Measurements from ENCODE around the gene MANBA. TPM values are rescaled to one million over a fixed set of nuclear protein-coding genes. Genes with fewer than 3 reads are reported as not detected.

Gene MANBA
- polyA plus RNA-seq, 3 donors, result 80.8 to 94.4 (median 88.7) TPM

- Mint-ChIP-seq H3K27me3 (ENCODE audit: low read depth in 3 of 3) (no peaks in the 10 kb centered on the region), H3K36me3 (peaks cover 81 to 84% of the 10 kb centered on the region in 2 donors), H3K9me3 (no peaks in the 10 kb centered on the region), H3K27ac (peak overlapping the region in 1 of 7 donors; percentile 56), H3K4me1 (no peaks in the 10 kb centered on the region), H3K4me3 (no peak overlapping the region)
- no peak for DNase-seq
- no peak for TF ChIP-seq CTCF (IDR thresholded peaks at IDR 0.05)
- Histone ChIP-seq H3K79me2 (ENCODE audit: insufficient read depth, low read length) (no peaks in the 10 kb centered on the region), H2AFZ (ENCODE audit: insufficient read depth, low read depth, low read length, poor library complexity, severe bottlenecking) (no peak overlapping the region), H3K27ac (ENCODE audit: low read depth in 1 of 2, low read length in 2 of 2) (no peak overlapping the region), H3K4me1 (ENCODE audit: control insufficient read depth in 1 of 2, insufficient read depth in 2 of 2, low read length in 2 of 2) (no peaks in the 10 kb centered on the region), H3K27me3 (ENCODE audit: control insufficient read depth in 2 of 2, insufficient read depth in 2 of 2, low read length in 2 of 2) (no peaks in the 10 kb centered on the region), H3K4me2 (replicated peaks; ENCODE audit: extremely low read depth, low read length, poor library complexity, severe bottlenecking) (no peak overlapping the region), H3K9me3 (replicated peaks in 1 of 2; ENCODE audit: control insufficient read depth in 1 of 2, insufficient read depth in 1 of 2, low read length in 2 of 2) (no peaks in the 10 kb centered on the region), H3K9ac (ENCODE audit: insufficient read depth, low read length, poor library complexity, severe bottlenecking) (no peak overlapping the region), H3K36me3 (replicated peaks in 1 of 2; ENCODE audit: control insufficient read depth in 1 of 2, insufficient read depth in 2 of 2, low read length in 2 of 2) (peaks cover 92 to 97% of the 10 kb centered on the region in 2 donors), H4K20me1 (ENCODE audit: insufficient read depth, low read length) (peaks cover 6% of the 10 kb centered on the region), H3K4me3 (replicated peaks in 1 of 3; ENCODE audit: low read depth in 2 of 3, low read length in 3 of 3) (no peak overlapping the region)
- intact Hi-C loops (cut with micrococcal nuclease), result no loop called here
- WGBS (ENCODE audit: insufficient coverage), result 80% methylated on average over 1 of the region's 3 CpGs
These were observed 160.9 kb downstream of the MANBA start for GRCh38 chr4:102599886-102600285.

DNA sequence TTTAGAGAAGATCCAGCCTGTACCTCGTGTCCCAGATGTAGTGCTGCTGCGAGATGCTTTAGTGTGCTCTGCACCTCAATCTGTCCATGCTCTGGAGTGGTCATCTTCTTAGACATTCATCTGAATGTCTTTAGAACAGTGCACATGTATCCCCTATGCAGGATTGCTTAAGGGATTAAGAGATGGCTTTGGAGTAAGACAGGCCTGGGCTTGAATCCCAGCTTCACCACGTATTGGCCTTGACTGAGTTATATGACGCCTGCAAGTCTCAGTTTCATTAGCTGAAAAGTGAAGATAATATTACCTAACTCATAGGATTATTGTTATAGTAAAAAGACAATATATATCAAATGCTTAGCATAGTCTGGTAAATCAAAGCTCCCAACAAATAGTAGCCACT lies 161.3 kb downstream of the MANBA start:
- Histone ChIP-seq H2AFZ (ENCODE audit: insufficient read depth, low read depth, low read length, poor library complexity, severe bottlenecking) (no peak overlapping the region), H3K27me3 (ENCODE audit: control insufficient read depth in 2 of 2, insufficient read depth in 2 of 2, low read length in 2 of 2) (no peaks in the 10 kb centered on the region), H3K9me3 (replicated peaks in 1 of 2; ENCODE audit: control insufficient read depth in 1 of 2, insufficient read depth in 1 of 2, low read length in 2 of 2) (no peaks in the 10 kb centered on the region), H3K4me1 (ENCODE audit: control insufficient read depth in 1 of 2, insufficient read depth in 2 of 2, low read length in 2 of 2) (no peaks in the 10 kb centered on the region), H4K20me1 (ENCODE audit: insufficient read depth, low read length) (peaks cover 5% of the 10 kb centered on the region), H3K36me3 (replicated peaks in 1 of 2; ENCODE audit: control insufficient read depth in 1 of 2, insufficient read depth in 2 of 2, low read length in 2 of 2) (peaks cover 93 to 97% of the 10 kb centered on the region in 2 donors), H3K9ac (ENCODE audit: insufficient read depth, low read length, poor library complexity, severe bottlenecking) (no peak overlapping the region), H3K4me3 (replicated peaks in 1 of 3; ENCODE audit: low read depth in 2 of 3, low read length in 3 of 3) (no peak overlapping the region), H3K4me2 (replicated peaks; ENCODE audit: extremely low read depth, low read length, poor library complexity, severe bottlenecking) (no peak overlapping the region), H3K27ac (ENCODE audit: low read depth in 1 of 2, low read length in 2 of 2) (no peak overlapping the region), H3K79me2 (ENCODE audit: insufficient read depth, low read length) (no peaks in the 10 kb centered on the region)
- no peak for TF ChIP-seq CTCF (IDR thresholded peaks at IDR 0.05)
- 100% methylated on average over 2 of the region's 4 CpGs for WGBS (ENCODE audit: insufficient coverage)
- H3K4me3 Mint-ChIP-seq, result no peak overlapping the region
- peak overlapping the region in 1 of 7 donors; percentile 58 for H3K27ac Mint-ChIP-seq
- no peaks in the 10 kb centered on the region for H3K9me3 Mint-ChIP-seq
- H3K27me3 Mint-ChIP-seq (ENCODE audit: low read depth in 3 of 3), result no peaks in the 10 kb centered on the region
- H3K4me1 Mint-ChIP-seq, result no peaks in the 10 kb centered on the region
- no peak for DNase-seq
- intact Hi-C loops (cut with micrococcal nuclease), result no loop called here
- H3K36me3 Mint-ChIP-seq, result peaks cover 82 to 84% of the 10 kb centered on the region in 2 donors
